PFSK-1 (cell line): ENCODE measurements around the gene IER2.
A peak's percentile ranks its signal among the peaks of the same experiment; 100 is the strongest.

Source experiments
- POLR2AphosphoS5 ChIP-seq: IDR thresholded peaks from 2 replicates; pipeline ENCODE4 v1.6.1; 2012; ENCODE audit warnings: low read depth, mild to moderate bottlenecking, control low read depth, low read length, moderate library complexity
- SIN3A ChIP-seq: IDR thresholded peaks from 2 replicates; pipeline ENCODE4 v1.6.1; 2012; ENCODE audit warnings: mild to moderate bottlenecking, low read length, moderate library complexity, borderline replicate concordance; ENCODE audit not compliant: insufficient read depth
- TAF1 ChIP-seq: IDR thresholded peaks from 2 replicates; pipeline ENCODE4 v1.6.1; 2012; ENCODE audit warnings: low read length, control low read depth, borderline replicate concordance; ENCODE audit not compliant: insufficient read depth
- TF ChIP-seq, protein P1 (sequence below), 2 experiments: IDR thresholded peaks; 2 replicates each; pipeline versions ENCODE4 v1.6.1 to v1.8.0; 2011 to 2012; ENCODE audit warnings: low read depth in 2 of 2, low read length in 2 of 2, control low read depth in 1 of 2, inconsistent platforms in 1 of 2, mild to moderate bottlenecking in 1 of 2, moderate library complexity in 1 of 2; ENCODE audit not compliant: insufficient read depth in 1 of 2

DNA sequence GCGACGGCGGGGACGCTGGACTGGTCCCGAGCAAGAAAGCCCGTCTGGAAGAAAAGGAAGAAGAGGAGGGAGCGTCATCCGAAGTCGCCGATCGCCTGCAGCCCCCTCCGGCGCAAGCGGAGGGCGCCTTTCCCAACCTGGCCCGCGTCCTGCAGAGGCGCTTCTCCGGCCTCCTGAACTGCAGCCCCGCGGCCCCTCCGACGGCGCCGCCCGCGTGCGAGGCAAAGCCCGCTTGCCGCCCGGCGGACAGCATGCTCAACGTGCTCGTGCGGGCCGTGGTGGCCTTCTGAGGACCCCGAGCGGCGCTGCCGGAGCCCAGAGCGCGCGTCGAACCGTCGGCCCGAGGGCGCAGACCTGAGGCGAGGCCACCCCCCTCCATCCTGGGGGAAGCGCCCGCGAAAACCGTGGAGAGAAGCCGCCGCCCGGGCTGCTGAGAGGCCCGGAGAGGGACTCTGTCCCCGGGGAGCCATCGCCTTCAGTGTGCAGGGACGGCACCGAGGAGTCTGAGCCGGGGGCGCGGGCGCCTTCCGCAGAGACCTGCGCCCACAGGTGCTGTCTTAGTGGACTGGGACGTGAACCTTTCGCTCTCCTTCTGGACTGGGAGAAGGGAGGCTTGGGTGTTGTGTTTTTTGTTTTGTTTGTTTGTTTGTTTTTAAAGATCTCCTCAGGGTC lies 3.5 kb downstream of the IER2 start:
- TF ChIP-seq POLR2AphosphoS5 (no peak), TAF1 (no peak), SIN3A (no peak; the same call in 1 of the 2 replicates)
- TF ChIP-seq, protein P1, sequence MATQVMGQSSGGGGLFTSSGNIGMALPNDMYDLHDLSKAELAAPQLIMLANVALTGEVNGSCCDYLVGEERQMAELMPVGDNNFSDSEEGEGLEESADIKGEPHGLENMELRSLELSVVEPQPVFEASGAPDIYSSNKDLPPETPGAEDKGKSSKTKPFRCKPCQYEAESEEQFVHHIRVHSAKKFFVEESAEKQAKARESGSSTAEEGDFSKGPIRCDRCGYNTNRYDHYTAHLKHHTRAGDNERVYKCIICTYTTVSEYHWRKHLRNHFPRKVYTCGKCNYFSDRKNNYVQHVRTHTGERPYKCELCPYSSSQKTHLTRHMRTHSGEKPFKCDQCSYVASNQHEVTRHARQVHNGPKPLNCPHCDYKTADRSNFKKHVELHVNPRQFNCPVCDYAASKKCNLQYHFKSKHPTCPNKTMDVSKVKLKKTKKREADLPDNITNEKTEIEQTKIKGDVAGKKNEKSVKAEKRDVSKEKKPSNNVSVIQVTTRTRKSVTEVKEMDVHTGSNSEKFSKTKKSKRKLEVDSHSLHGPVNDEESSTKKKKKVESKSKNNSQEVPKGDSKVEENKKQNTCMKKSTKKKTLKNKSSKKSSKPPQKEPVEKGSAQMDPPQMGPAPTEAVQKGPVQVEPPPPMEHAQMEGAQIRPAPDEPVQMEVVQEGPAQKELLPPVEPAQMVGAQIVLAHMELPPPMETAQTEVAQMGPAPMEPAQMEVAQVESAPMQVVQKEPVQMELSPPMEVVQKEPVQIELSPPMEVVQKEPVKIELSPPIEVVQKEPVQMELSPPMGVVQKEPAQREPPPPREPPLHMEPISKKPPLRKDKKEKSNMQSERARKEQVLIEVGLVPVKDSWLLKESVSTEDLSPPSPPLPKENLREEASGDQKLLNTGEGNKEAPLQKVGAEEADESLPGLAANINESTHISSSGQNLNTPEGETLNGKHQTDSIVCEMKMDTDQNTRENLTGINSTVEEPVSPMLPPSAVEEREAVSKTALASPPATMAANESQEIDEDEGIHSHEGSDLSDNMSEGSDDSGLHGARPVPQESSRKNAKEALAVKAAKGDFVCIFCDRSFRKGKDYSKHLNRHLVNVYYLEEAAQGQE (IDR thresholded peaks at IDR 0.05; ENCODE audit: insufficient read depth in 1 of 2, low read depth in 2 of 2, low read length in 2 of 2): 0 out of 4 replicates have a peak, but pooled peaks of 1 of the 2 experiments have one; percentile 13
